ENCODE data around the gene BICD2.
A peak's percentile ranks its signal among the peaks of the same experiment; 100 is the strongest.

Gene BICD2

GRCh38 chr9:92711844-92712243 lies 52.8 kb downstream of the BICD2 start:
- DNase-seq: no peak

GRCh38 chr9:92711146-92711545 lies 53.5 kb downstream of the BICD2 start:
- no peak for DNase-seq

GRCh38 chr9:92710368-92710767 lies 54.3 kb downstream of the BICD2 start:
- no peak for DNase-seq

- no peak for DNase-seq
Observed at GRCh38 chr9:92709954-92710353, 54.7 kb downstream of the BICD2 start.

- DNase-seq: no peak
Observed at GRCh38 chr9:92709240-92709639, 55.4 kb downstream of the BICD2 start.

- no peak for DNase-seq
Observed at GRCh38 chr9:92707530-92707929, 57.1 kb downstream of the BICD2 start.

GRCh38 chr9:92706218-92706940 lies 58.3 kb downstream of the BICD2 start:
- DNase-seq: peak; percentile 11

GRCh38 chr9:92704528-92704927 lies 60.1 kb downstream of the BICD2 start:
- no peak for DNase-seq

- no peak for DNase-seq
Observed at GRCh38 chr9:92696619-92697018, 68.0 kb downstream of the BICD2 start.

GRCh38 chr9:92686954-92687353 lies 77.7 kb downstream of the BICD2 start:
- DNase-seq: no peak

- no peak for DNase-seq
Observed at GRCh38 chr9:92685022-92685421, 79.6 kb downstream of the BICD2 start.

- no peak for DNase-seq
Observed at GRCh38 chr9:92682269-92682668, 82.4 kb downstream of the BICD2 start.

GRCh38 chr9:92680166-92681119 lies 84.2 kb downstream of the BICD2 start:
- no peak for DNase-seq

- DNase-seq: no peak
Observed at GRCh38 chr9:92679413-92680165, 85.0 kb downstream of the BICD2 start.

GRCh38 chr9:92671323-92671722 lies 93.3 kb downstream of the BICD2 start:
- DNase-seq: no peak

- peak; percentile 96 for DNase-seq
Observed at GRCh38 chr9:92669890-92670708, 94.5 kb downstream of the BICD2 start, which contains the start of gene IPPK. TSS of gene IPPK (minus strand) at chr9:92670131. CDS start at chr9:92669988, 143 bp downstream.

- peak; percentile 15 for DNase-seq
Observed at GRCh38 chr9:92669527-92669889, 95.1 kb downstream of the BICD2 start.

GRCh38 chr9:92668746-92669526 lies 95.7 kb downstream of the BICD2 start:
- peak; percentile 33 for DNase-seq

GRCh38 chr9:92666912-92667532 lies 97.6 kb downstream of the BICD2 start:
- DNase-seq: no peak

- no peak for DNase-seq
Observed at GRCh38 chr9:92666236-92666635, 98.4 kb downstream of the BICD2 start.

GRCh38 chr9:92665836-92666235 lies 98.8 kb downstream of the BICD2 start:
- no peak for DNase-seq
